NCI-H146 treated with DMSO at 0.1 percent for 48 hours (cell line): Measurements from ENCODE around the gene PPP1R14C.
"Not testable (repeated sequence)": the region's sequence is repeated elsewhere in the genome, so short reads cannot be mapped to it uniquely, and the experiment has no call there.

Source experiments
- DNase-seq: peaks from one replicate; lab custom pipeline; 2025; ENCODE audit not compliant: unreplicated experiment; lab: John Stamatoyannopoulos, UW

The PPP1R14C gene

GRCh38 chr6:150137711-150138110 lies 5.1 kb upstream of the PPP1R14C start:
- not testable (repeated sequence) for DNase-seq

- no peak for DNase-seq
Measured at GRCh38 chr6:150138638-150139037, 4.2 kb upstream of the PPP1R14C start.

DNA sequence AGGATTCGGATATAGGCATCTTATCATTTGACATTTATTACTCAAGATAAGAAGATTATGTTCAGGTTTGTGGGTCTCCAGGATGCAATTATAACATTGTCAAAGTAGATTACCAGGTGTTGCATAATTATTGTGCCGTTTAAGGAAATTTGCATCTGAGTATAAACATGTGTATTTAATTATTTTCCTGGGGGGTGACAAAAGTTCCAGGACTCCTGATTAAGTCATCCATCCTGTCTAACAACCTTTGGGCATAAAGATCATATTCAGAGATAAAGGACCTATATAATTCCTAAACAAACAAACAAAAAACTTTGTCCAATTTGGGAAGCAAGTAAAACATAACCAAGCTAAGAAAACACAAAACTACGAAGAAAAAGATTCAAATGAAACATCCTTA lies 3.3 kb upstream of the PPP1R14C start:
- no peak for DNase-seq

- DNase-seq, result no peak
Measured at GRCh38 chr6:150140236-150140969, 2.4 kb upstream of the PPP1R14C start.

GRCh38 chr6:150142097-150142669 lies 661 bp upstream of the PPP1R14C start:
- DNase-seq, result no peak

GRCh38 chr6:150143516-150144293 lies 861 bp downstream of the PPP1R14C start:
- no peak for DNase-seq

DNA sequence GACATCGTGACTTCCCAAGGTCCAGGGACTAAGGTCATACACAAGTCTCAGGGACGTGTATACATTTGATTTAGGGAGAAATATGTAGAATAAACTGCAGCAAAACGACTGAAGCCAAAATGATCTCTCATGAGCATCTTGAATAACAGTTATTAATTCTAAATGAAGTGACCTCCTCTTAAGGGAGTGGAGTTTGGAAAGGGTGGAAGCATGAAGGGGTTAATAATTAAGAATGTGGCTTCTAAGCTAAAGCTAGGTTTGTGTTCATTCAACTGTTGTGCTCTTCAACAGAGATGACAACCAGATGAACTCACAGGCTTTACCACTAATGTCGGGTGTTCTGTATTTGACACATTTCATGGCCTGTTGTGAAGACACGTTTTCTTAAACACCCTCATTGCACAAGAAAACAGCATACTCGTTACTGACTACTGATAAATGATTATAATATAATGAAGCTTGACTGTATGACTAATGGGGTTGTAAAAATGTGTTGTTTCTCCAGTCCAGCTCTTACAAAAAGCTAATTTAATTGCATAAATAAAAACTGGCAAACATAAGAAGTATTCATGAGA lies 1.5 kb downstream of the PPP1R14C start:
- no peak for DNase-seq

DNA sequence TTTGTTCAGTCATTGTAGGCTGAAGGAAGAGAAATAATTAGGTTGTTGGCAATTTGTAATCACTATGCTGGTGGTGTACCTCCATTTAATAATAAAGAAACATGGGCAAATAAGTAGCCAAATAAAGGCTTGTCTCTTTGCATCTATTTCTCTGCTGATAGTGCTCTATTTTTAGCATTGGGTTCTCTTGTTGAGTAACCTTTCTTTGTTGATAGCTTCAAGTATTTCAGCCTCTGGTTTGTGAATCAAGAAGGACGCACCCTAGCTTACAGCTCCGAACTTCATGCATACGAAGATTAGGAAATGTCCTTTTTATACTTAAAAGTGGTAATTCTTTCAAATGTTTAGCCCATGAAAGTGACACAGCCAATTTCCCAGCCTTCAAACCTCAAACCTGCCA lies 2.6 kb downstream of the PPP1R14C start:
- DNase-seq, result no peak

DNA sequence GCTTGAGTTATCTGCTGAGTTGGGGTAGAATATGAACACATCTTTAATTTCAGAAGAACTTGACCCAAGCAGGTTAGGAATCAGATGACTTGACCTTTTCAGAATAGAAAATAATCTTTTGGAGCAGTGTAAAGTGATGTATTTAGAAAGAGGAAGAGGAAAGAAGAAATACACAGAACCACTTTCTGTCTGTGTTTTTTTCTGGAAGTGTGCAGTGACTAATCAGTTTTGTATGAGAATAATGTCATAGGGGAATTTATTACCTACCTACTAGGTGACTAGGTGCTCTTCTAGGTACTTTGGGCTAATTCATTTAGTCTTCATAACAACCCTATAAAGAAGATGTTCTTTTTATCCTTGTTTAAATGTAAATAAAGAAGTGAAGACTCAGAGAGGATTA lies 3.0 kb downstream of the PPP1R14C start:
- no peak for DNase-seq

DNA sequence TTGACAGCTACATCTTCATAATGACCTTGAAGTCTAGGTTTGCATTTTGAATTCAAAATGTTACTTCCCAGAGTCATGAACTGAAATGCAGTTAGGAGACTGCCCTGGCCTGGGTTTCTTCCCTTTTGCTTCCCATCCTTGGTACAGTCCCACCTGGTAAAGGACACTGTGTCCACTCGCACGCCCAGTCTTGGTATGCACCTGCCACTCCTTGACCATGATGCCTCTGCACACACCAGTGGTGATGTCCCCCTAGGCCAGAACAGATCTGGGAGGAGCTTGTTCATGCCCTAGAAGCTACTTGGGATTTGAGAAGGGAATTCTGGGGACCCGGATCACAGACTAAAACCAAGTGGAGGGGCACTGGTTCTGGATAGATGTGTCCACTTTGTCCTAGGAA lies 3.6 kb downstream of the PPP1R14C start:
- DNase-seq, result no peak

- DNase-seq, result no peak
Measured at GRCh38 chr6:150149146-150149545, 6.3 kb downstream of the PPP1R14C start.

DNA sequence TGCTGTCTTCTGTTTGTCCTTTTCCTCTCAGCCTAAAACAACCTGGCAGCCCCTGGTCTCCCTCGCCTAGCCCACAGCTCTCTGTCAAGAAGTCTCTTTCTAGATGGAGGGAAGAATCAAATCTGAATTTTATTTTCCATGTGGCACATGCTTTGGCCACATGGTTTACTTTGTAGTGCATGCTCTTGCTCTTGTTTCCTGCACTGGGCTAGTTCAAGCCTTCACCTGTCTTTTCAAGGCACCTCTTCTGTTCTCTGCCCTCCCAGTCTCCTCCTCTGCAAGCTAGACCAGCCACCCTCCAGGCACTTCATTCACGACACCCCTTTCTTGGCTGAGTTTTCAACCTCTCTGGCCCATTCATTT lies 7.6 kb downstream of the PPP1R14C start:
- DNase-seq, result no peak

GRCh38 chr6:150150821-150151646 lies 8.2 kb downstream of the PPP1R14C start:
- no peak for DNase-seq

DNA sequence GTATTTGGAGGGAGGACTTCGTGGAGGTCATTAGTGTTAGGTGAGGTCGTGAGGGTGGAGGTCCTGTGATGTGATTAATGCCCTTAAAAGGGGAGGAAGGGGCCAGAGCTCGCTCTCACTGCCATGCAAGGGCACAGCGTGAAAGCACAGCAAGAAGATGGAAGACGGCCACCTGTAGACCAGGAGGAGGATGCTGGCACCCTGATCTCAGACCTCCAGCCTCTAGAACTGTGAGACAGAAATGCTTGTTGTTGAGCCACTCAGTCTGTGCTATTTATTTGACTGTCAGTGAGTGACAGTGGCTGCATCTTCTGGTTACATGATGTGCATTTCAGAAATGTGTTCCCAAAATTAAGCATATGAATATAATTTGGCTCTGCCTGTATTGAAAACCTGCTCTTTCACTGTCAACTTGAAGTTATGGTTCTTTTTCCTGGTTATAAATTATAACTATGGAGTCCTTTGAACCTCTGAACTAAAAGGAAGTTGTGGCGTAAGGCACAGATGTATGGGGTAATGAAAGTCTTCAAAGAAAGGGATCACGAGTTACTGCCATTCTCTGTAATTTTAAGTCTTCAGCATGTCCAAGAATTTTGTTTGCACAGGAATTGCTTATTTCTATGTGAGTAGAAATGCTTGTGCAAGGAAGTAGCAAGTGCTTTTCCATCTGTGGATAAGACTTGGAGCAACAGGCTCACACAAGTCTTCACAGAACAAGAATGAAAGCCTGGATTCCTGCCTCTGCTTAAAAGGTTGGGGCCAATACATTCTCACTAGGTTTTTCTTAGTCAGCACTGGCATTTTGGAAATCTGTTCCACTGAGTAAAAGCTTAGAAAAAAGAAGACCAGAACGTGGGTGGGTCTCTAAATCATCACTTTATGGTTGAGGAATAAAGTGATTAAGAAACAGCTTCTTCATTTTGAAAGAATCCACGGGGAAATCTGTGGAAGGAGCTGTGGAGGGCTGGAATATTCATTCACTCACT lies 10.3 kb downstream of the PPP1R14C start:
- DNase-seq, result no peak

- no peak for DNase-seq
Measured at GRCh38 chr6:150153905-150154492, 11.2 kb downstream of the PPP1R14C start.

GRCh38 chr6:150156460-150156859 lies 13.6 kb downstream of the PPP1R14C start:
- DNase-seq, result no peak

GRCh38 chr6:150157081-150157480 lies 14.2 kb downstream of the PPP1R14C start:
- no peak for DNase-seq

- no peak for DNase-seq
Measured at GRCh38 chr6:150159757-150160156, 16.9 kb downstream of the PPP1R14C start.

- no peak for DNase-seq
Measured at GRCh38 chr6:150163970-150164369, 21.1 kb downstream of the PPP1R14C start.
